Loucy (cell line): ENCODE measurements around the gene UVRAG.

Experiments used
- EZH2phosphoT487 ChIP-seq: fragments of 200-600 bp; IDR thresholded peaks from 2 replicates; pipeline ENCODE4 v1.6.1; 2018; ENCODE audit warnings: antibody characterized with exemption, mild to moderate bottlenecking, moderate library complexity, borderline replicate concordance
- TF ChIP-seq, protein P1 (sequence below): fragments of 200-600 bp; sonication (generic); conservative IDR thresholded peaks from 2 replicates; pipeline ENCODE4 v1.5.1; 2014; ENCODE audit warnings: mild to moderate bottlenecking, antibody characterized with exemption, low read length

DNA sequence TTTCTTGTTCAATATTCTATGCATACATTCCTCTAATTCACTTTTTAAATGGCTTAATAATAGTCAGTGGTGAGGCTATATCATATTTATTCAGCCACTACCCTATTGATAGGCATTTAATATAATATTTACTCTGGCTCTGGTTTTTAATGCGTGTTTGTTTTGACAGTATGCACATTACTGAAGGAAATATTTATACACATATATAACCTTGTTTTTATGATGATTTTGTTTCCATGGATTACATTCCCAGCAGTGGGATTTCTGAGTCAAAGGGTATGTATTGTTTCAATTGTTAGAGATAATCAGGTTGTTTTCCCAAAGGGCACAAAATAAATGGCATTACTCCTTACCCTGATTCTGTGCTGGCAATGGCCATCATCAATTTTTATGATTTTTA is 105.8 kb downstream of the UVRAG start:
- TF ChIP-seq, protein P1, sequence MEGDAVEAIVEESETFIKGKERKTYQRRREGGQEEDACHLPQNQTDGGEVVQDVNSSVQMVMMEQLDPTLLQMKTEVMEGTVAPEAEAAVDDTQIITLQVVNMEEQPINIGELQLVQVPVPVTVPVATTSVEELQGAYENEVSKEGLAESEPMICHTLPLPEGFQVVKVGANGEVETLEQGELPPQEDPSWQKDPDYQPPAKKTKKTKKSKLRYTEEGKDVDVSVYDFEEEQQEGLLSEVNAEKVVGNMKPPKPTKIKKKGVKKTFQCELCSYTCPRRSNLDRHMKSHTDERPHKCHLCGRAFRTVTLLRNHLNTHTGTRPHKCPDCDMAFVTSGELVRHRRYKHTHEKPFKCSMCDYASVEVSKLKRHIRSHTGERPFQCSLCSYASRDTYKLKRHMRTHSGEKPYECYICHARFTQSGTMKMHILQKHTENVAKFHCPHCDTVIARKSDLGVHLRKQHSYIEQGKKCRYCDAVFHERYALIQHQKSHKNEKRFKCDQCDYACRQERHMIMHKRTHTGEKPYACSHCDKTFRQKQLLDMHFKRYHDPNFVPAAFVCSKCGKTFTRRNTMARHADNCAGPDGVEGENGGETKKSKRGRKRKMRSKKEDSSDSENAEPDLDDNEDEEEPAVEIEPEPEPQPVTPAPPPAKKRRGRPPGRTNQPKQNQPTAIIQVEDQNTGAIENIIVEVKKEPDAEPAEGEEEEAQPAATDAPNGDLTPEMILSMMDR, result no peak
- TF ChIP-seq EZH2phosphoT487, result no peak
